Liver (tissue), 3 donors: Measurements from ENCODE around the gene RALGPS1.

Experiments used
- EGR1 ChIP-seq, 2 donors: IDR thresholded peaks; 2 replicates each; pipeline ENCODE4 v1.6.1; 2016 to 2018; ENCODE audit warnings: antibody characterized with exemption in 2 of 2, low read depth in 2 of 2
- FOXA2 ChIP-seq: IDR thresholded peaks from 2 replicates; pipeline ENCODE4 v1.6.1; 2016; ENCODE audit warnings: antibody characterized with exemption
- GABPA ChIP-seq, 2 donors: IDR thresholded peaks in 1 of 2; conservative IDR thresholded peaks in 1 of 2; 2 replicates each; pipeline ENCODE4 v1.6.1; 2016; ENCODE audit warnings: antibody characterized with exemption in 2 of 2, mild to moderate bottlenecking in 1 of 2, moderate library complexity in 1 of 2
- JUND ChIP-seq, 2 donors: IDR thresholded peaks; 2 replicates each; pipeline ENCODE4 v1.6.1; 2016; ENCODE audit warnings: antibody characterized with exemption in 2 of 2
- TAF1 ChIP-seq: conservative IDR thresholded peaks from 2 replicates; pipeline ENCODE4 v1.6.1; 2016; ENCODE audit warnings: antibody characterized with exemption, mild to moderate bottlenecking
- YY1 ChIP-seq: IDR thresholded peaks from 2 replicates; pipeline ENCODE4 v1.6.1; 2016; ENCODE audit warnings: antibody characterized with exemption, mild to moderate bottlenecking
- TF ChIP-seq, protein P1 (sequence below): fragments of 150-350 bp; IDR thresholded peaks from 2 replicates; pipeline ENCODE4 v1.5.1; 2017; ENCODE audit warnings: improper control_type of control experiment, low read depth, low read length; ENCODE audit not compliant: missing input control
- TF ChIP-seq, protein P2 (sequence below): IDR thresholded peaks from 2 replicates; pipeline ENCODE4 v1.6.1; 2016; ENCODE audit warnings: antibody characterized with exemption, mild to moderate bottlenecking
- TF ChIP-seq, protein P3 (sequence below): IDR thresholded peaks from 2 replicates; pipeline ENCODE4 v1.6.1; 2016; ENCODE audit warnings: antibody characterized with exemption
- TF ChIP-seq, protein P4 (sequence below): IDR thresholded peaks from 2 replicates; pipeline ENCODE4 v1.6.1; 2016; ENCODE audit warnings: antibody characterized with exemption
- TF ChIP-seq, protein P5 (sequence below): IDR thresholded peaks from 2 replicates; pipeline ENCODE4 v1.6.1; 2016; ENCODE audit warnings: antibody characterized with exemption
- donor health status: healthy.
- donor health status: healthy.

DNA sequence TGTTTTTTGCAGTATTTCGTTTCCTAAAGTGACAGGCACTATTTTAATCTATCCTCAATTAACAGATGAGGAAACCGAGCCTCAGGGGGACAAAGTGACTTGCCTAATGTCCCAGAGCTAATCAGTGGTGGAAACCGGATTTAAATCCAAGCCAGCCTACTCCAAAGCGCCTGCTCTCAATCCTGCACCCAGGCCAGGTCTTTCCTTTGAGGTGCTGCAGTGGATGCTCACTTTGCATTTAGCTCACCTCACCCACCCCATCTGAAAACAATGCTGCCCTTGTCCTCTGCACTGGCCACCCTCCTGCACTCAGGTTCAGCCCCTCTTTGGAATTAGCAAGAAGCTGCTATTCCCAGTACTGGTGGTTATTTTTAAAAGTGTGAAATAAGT is 191.9 kb downstream of the RALGPS1 start:
- TF ChIP-seq, protein P1, sequence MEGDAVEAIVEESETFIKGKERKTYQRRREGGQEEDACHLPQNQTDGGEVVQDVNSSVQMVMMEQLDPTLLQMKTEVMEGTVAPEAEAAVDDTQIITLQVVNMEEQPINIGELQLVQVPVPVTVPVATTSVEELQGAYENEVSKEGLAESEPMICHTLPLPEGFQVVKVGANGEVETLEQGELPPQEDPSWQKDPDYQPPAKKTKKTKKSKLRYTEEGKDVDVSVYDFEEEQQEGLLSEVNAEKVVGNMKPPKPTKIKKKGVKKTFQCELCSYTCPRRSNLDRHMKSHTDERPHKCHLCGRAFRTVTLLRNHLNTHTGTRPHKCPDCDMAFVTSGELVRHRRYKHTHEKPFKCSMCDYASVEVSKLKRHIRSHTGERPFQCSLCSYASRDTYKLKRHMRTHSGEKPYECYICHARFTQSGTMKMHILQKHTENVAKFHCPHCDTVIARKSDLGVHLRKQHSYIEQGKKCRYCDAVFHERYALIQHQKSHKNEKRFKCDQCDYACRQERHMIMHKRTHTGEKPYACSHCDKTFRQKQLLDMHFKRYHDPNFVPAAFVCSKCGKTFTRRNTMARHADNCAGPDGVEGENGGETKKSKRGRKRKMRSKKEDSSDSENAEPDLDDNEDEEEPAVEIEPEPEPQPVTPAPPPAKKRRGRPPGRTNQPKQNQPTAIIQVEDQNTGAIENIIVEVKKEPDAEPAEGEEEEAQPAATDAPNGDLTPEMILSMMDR = no peak
- TF ChIP-seq, protein P2, sequence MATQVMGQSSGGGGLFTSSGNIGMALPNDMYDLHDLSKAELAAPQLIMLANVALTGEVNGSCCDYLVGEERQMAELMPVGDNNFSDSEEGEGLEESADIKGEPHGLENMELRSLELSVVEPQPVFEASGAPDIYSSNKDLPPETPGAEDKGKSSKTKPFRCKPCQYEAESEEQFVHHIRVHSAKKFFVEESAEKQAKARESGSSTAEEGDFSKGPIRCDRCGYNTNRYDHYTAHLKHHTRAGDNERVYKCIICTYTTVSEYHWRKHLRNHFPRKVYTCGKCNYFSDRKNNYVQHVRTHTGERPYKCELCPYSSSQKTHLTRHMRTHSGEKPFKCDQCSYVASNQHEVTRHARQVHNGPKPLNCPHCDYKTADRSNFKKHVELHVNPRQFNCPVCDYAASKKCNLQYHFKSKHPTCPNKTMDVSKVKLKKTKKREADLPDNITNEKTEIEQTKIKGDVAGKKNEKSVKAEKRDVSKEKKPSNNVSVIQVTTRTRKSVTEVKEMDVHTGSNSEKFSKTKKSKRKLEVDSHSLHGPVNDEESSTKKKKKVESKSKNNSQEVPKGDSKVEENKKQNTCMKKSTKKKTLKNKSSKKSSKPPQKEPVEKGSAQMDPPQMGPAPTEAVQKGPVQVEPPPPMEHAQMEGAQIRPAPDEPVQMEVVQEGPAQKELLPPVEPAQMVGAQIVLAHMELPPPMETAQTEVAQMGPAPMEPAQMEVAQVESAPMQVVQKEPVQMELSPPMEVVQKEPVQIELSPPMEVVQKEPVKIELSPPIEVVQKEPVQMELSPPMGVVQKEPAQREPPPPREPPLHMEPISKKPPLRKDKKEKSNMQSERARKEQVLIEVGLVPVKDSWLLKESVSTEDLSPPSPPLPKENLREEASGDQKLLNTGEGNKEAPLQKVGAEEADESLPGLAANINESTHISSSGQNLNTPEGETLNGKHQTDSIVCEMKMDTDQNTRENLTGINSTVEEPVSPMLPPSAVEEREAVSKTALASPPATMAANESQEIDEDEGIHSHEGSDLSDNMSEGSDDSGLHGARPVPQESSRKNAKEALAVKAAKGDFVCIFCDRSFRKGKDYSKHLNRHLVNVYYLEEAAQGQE = no peak
- no peak for TF ChIP-seq FOXA2
- TF ChIP-seq, protein P3, sequence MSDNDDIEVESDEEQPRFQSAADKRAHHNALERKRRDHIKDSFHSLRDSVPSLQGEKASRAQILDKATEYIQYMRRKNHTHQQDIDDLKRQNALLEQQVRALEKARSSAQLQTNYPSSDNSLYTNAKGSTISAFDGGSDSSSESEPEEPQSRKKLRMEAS = no peak
- TF ChIP-seq JUND (IDR thresholded peaks at IDR 0.05) = no peak
- TF ChIP-seq TAF1 = no peak
- TF ChIP-seq, protein P4, sequence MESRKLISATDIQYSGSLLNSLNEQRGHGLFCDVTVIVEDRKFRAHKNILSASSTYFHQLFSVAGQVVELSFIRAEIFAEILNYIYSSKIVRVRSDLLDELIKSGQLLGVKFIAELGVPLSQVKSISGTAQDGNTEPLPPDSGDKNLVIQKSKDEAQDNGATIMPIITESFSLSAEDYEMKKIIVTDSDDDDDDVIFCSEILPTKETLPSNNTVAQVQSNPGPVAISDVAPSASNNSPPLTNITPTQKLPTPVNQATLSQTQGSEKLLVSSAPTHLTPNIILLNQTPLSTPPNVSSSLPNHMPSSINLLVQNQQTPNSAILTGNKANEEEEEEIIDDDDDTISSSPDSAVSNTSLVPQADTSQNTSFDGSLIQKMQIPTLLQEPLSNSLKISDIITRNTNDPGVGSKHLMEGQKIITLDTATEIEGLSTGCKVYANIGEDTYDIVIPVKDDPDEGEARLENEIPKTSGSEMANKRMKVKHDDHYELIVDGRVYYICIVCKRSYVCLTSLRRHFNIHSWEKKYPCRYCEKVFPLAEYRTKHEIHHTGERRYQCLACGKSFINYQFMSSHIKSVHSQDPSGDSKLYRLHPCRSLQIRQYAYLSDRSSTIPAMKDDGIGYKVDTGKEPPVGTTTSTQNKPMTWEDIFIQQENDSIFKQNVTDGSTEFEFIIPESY = no peak
- TF ChIP-seq, protein P5, sequence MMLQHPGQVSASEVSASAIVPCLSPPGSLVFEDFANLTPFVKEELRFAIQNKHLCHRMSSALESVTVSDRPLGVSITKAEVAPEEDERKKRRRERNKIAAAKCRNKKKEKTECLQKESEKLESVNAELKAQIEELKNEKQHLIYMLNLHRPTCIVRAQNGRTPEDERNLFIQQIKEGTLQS = no peak
- no peak for TF ChIP-seq YY1
- TF ChIP-seq EGR1 (IDR thresholded peaks at IDR 0.05; ENCODE audit: low read depth in 2 of 2) = no peak
- TF ChIP-seq GABPA (IDR thresholded peaks at IDR 0.05 in 1 of 2, conservative IDR thresholded peaks at IDR 0.05 in 1 of 2) = no peak
